ENCODE data around the gene NELL1. TPM values are rescaled to one million over a fixed set of nuclear protein-coding genes. Genes with fewer than 3 reads are reported as not detected.

Gene NELL1
- total RNA-seq, 6 experiments from 2014 or later, result not detected

DNA sequence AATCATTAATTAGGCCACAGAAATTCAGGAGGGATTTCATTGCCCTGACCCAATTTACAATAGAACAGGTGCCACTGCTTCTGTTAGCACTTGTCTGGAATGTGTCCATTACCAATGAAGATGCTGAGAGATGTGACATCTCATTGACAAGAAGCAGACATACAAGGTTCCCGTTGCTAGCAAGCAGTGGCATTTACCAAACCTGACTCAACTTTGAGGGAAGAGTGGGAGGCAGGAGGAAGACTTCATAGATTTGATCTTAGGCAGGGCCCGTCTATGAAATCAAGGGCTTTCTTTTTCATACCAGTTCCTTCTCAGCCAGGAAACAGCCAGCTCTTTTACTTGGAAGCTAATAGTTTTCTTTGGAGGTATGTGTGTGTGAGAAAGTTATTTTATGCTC, 280.2 kb downstream of the NELL1 start:
- DNase-seq, result no peak
- H3K27ac Mint-ChIP-seq, result no peak overlapping the region
- no peak for TF ChIP-seq CTCF (IDR thresholded peaks at IDR 0.05)
- H3K9me3 Mint-ChIP-seq, result peaks cover 55% of the 10 kb centered on the region
- no peak overlapping the region for H3K4me3 Mint-ChIP-seq
- H3K4me1 Mint-ChIP-seq (ENCODE audit: low read depth), result no peaks in the 10 kb centered on the region
- no peaks in the 10 kb centered on the region for H3K36me3 Mint-ChIP-seq (ENCODE audit: low read depth)
- no peaks in the 10 kb centered on the region for H3K27me3 Mint-ChIP-seq (ENCODE audit: insufficient read depth)

DNA sequence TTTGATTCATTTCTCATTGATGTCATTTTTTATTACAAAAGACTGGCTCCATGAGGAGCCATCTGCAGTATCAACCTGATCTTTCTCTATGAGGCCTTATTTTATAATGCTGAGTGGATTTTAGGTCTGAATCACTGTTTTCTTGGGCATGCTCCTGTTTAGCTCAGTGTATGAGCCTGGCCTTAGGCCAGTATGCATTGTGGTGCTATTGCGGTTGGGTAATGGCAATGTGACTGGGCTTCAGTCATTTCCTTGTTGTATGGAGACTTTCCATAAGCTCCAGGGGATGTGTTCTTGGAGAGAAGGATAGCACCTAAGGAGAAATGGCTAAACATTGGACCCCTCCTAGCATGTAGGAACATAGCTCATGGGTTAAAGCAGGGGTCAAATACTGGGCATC, 293.2 kb downstream of the NELL1 start:
- no peak for DNase-seq
- H3K4me3 Mint-ChIP-seq, result no peak overlapping the region

GRCh38 chr11:20963596-20963995, 294.2 kb downstream of the NELL1 start:
- Mint-ChIP-seq H3K27me3 (ENCODE audit: insufficient read depth) (no peaks in the 10 kb centered on the region), H3K4me3 (no peak overlapping the region), H3K9me3 (peaks cover 37% of the 10 kb centered on the region), H3K4me1 (ENCODE audit: low read depth) (no peaks in the 10 kb centered on the region), H3K36me3 (ENCODE audit: low read depth) (no peaks in the 10 kb centered on the region), H3K27ac (no peak overlapping the region)
- no peak for DNase-seq
- no peak for TF ChIP-seq CTCF (IDR thresholded peaks at IDR 0.05)

More for the DNA sequence above, 293.2 kb downstream of the NELL1 start:
- no peak overlapping the region for H3K27ac Mint-ChIP-seq
- no peak for TF ChIP-seq CTCF (IDR thresholded peaks at IDR 0.05)
- H3K36me3 Mint-ChIP-seq (ENCODE audit: low read depth), result no peaks in the 10 kb centered on the region
- H3K27me3 Mint-ChIP-seq (ENCODE audit: insufficient read depth), result no peaks in the 10 kb centered on the region; the same call in 1 of the 2 replicates
- H3K9me3 Mint-ChIP-seq, result peaks cover 32% of the 10 kb centered on the region
- H3K4me1 Mint-ChIP-seq (ENCODE audit: low read depth), result no peaks in the 10 kb centered on the region

- Mint-ChIP-seq H3K27me3 (ENCODE audit: insufficient read depth) (no peaks in the 10 kb centered on the region), H3K4me3 (no peak overlapping the region), H3K27ac (no peak overlapping the region), H3K4me1 (ENCODE audit: low read depth) (no peaks in the 10 kb centered on the region), H3K36me3 (ENCODE audit: low read depth) (no peaks in the 10 kb centered on the region), H3K9me3 (peaks cover 43% of the 10 kb centered on the region)
- TF ChIP-seq CTCF (IDR thresholded peaks at IDR 0.05), result no peak
- DNase-seq, result no peak
Measured at GRCh38 chr11:20964985-20965384, 295.6 kb downstream of the NELL1 start.

DNA sequence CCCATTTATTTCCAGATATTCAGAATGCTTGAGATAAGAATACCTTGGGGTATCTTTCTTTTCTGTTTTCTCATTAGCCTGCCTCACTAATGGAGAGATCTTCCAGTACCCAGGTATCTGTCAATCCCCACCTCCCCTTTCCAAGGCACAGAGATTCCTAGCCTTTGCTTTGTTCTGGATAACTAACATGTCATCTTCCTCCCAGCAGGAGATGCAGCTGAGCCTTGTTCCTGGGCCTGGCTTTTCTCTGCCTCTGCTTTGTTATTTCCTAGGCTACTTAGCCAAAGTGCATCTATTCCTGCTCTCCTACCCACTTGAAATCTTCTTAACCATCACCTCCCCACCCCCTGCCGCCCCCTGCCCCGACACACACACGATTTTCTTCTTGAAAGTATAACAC, 297.1 kb downstream of the NELL1 start:
- Mint-ChIP-seq H3K4me3 (no peak overlapping the region), H3K4me1 (ENCODE audit: low read depth) (no peaks in the 10 kb centered on the region), H3K36me3 (ENCODE audit: low read depth) (peaks cover 4% of the 10 kb centered on the region; the same call in 1 of the 2 replicates), H3K27me3 (ENCODE audit: insufficient read depth) (no peaks in the 10 kb centered on the region), H3K9me3 (peaks cover 38% of the 10 kb centered on the region), H3K27ac (no peak overlapping the region)
- TF ChIP-seq CTCF (IDR thresholded peaks at IDR 0.05), result no peak
- no peak for DNase-seq
